Colonic mucosa (tissue), 4 donors: Measurements from ENCODE around the gene AVPR1B. TPM values are rescaled to one million over a fixed set of nuclear protein-coding genes. Genes with fewer than 3 reads are reported as not detected.

Experiments
- DNase-seq: peaks from one replicate; pipeline ENCODE4 v3.0.0-alpha.2; 2020
- H3K27ac ChIP-seq: fragments of 200-600 bp; one replicate; pipeline ENCODE4 v1.8.0; 2021
- H3K27me3 ChIP-seq: fragments of 200-600 bp; one replicate; pipeline ENCODE4 v1.8.0; 2021
- H3K36me3 ChIP-seq: fragments of 200-600 bp; one replicate; pipeline ENCODE4 v1.8.0; 2021
- H3K4me1 ChIP-seq: fragments of 200-600 bp; one replicate; pipeline ENCODE4 v1.8.0; 2021; ENCODE audit warnings: mild to moderate bottlenecking
- H3K4me3 ChIP-seq: fragments of 200-600 bp; one replicate; pipeline ENCODE4 v1.8.0; 2021
- H3K9ac ChIP-seq, 2 donors: one replicate each; pipeline ENCODE4 v1.7.0; 2013; ENCODE audit warnings: control low read depth in 2 of 2, low read depth in 2 of 2, low read length in 2 of 2
- H3K9me3 ChIP-seq: fragments of 200-600 bp; one replicate; pipeline ENCODE4 v1.8.0; 2021
- CTCF ChIP-seq: fragments of 200-600 bp; IDR thresholded peaks from one replicate; pipeline ENCODE4 v1.8.0; 2022; ENCODE audit warnings: antibody characterized with exemption, mild to moderate bottlenecking
- intact Hi-C: fragments of 100-400 bp; cut with DNase I; formaldehyde crosslinking; loops from one replicate; pipeline ENCODE4 v1.14.1; 2022
- total RNA-seq, 2 donors: library from RNA; stranded (reverse); fragmentation: NEBNext Ultra II Directional in 1 of 2; extraction: Animal tissue kit (Norgen Biotek cat#: 25700) in 1 of 2; gene quantifications; one replicate each; pipeline ENCODE4 v1.2.1, GENCODE V29; 2021
- donor health status: healthy.
- donor health status: DM: no; HTN: no; CAD: no.
- donor health status: DM: no; HTN: no; CAD: no.

Gene AVPR1B
- total RNA-seq, 2 donors from 2014 or later: 0.13 to 0.89 TPM

GRCh38 chr1:206062464-206062863 lies 54.7 kb downstream of the AVPR1B start:
- Histone ChIP-seq H3K9ac (no peak overlapping the region), H3K36me3 (no peaks in the 10 kb centered on the region), H3K4me3 (no peak overlapping the region), H3K27ac (no peak overlapping the region), H3K27me3 (no peaks in the 10 kb centered on the region), H3K4me1 (no peaks in the 10 kb centered on the region), H3K9me3 (no peaks in the 10 kb centered on the region)
- intact Hi-C loops: no loop called here
- TF ChIP-seq CTCF: no peak
- DNase-seq: no peak

GRCh38 chr1:206060844-206061243 lies 56.3 kb downstream of the AVPR1B start:
- H3K4me3 ChIP-seq: no peak overlapping the region
- DNase-seq: no peak
- no peak for TF ChIP-seq CTCF
- H3K9me3 ChIP-seq: no peaks in the 10 kb centered on the region
- H3K36me3 ChIP-seq: no peaks in the 10 kb centered on the region
- H3K27ac ChIP-seq: no peak overlapping the region
- intact Hi-C loops: no loop called here
- no peaks in the 10 kb centered on the region for H3K27me3 ChIP-seq
- no peaks in the 10 kb centered on the region for H3K4me1 ChIP-seq
- no peak overlapping the region for H3K9ac ChIP-seq

Other genes starting within 250 kb of the AVPR1B start
- not detected for gene SLC26A9, start 173.9 kb downstream of the AVPR1B start, total RNA-seq
- gene RAB7B, start 114.0 kb downstream of the AVPR1B start, total RNA-seq: 1 to 10 TPM in 1 of 2 donors, under 1 TPM in 1; 0.57 to 1.2 TPM
- gene CTSE, start 93.5 kb downstream of the AVPR1B start, total RNA-seq: 10 to 100 TPM; 10.1 to 10.8 TPM
- gene RHEX, start 64.2 kb downstream of the AVPR1B start, total RNA-seq: 1 to 10 TPM; 1.1 to 1.4 TPM
- gene FAM72A, start 85.5 kb upstream of the AVPR1B start, total RNA-seq: 1 to 10 TPM; 1.7 to 6.0 TPM
- gene SRGAP2, start 86.2 kb upstream of the AVPR1B start, total RNA-seq: 10 to 100 TPM; 12.0 to 26.1 TPM